ENCODE results near the gene FCAMR. TPM values are rescaled to one million over a fixed set of nuclear protein-coding genes. Genes with fewer than 3 reads are reported as not detected.

Gene FCAMR
- total RNA-seq, 4 donors from 2014 or later: not detected

- no peak for ATAC-seq (ENCODE audit: low FRiP score)
These were observed 34.7 kb downstream of the FCAMR start for GRCh38 chr1:206935491-206936067.

GRCh38 chr1:206933333-206933945, 36.8 kb downstream of the FCAMR start:
- ATAC-seq (ENCODE audit: low FRiP score) (no peak), DNase-seq (ENCODE audit: low spot score) (no peak)
- TF ChIP-seq CTCF (IDR thresholded peaks at IDR 0.05): peak in 1 of 3 donors; percentile 5

More at GRCh38 chr1:206935491-206936067, 34.7 kb downstream of the FCAMR start:
- peak in 1 of 3 donors; percentile 4 for TF ChIP-seq CTCF (IDR thresholded peaks at IDR 0.05)
- no peak for DNase-seq (ENCODE audit: low spot score)

GRCh38 chr1:206932177-206932576, 38.1 kb downstream of the FCAMR start:
- DNase-seq (ENCODE audit: low spot score) (no peak), ATAC-seq (ENCODE audit: low FRiP score) (no peak)
- TF ChIP-seq CTCF (IDR thresholded peaks at IDR 0.05): no peak

- DNase-seq (ENCODE audit: low spot score) (no peak), ATAC-seq (ENCODE audit: low FRiP score) (no peak)
- no peak for TF ChIP-seq CTCF (IDR thresholded peaks at IDR 0.05)
These were observed 38.6 kb downstream of the FCAMR start for GRCh38 chr1:206931709-206932108.

- ATAC-seq (ENCODE audit: low FRiP score): no peak
- no peak for DNase-seq (ENCODE audit: low spot score)
- TF ChIP-seq CTCF (IDR thresholded peaks at IDR 0.05): no peak
These were observed 40.0 kb downstream of the FCAMR start for GRCh38 chr1:206930210-206930798.

GRCh38 chr1:206929524-206929923, 40.7 kb downstream of the FCAMR start:
- DNase-seq (ENCODE audit: low spot score) (no peak), ATAC-seq (ENCODE audit: low FRiP score) (no peak)
- no peak for TF ChIP-seq CTCF (IDR thresholded peaks at IDR 0.05)

GRCh38 chr1:206926286-206926685, 44.0 kb downstream of the FCAMR start:
- TF ChIP-seq CTCF (IDR thresholded peaks at IDR 0.05): no peak
- no peak for DNase-seq (ENCODE audit: low spot score)
- no peak for ATAC-seq (ENCODE audit: low FRiP score)

Data from omental fat pad (tissue), 4 donors.